HG03457 (cell line): ENCODE measurements around the gene MTG2.

Source experiments
- ATAC-seq: cut with Tn5 transposase; IDR thresholded peaks from one replicate; pipeline ENCODE4 v1.9.1; 2021; ENCODE audit warnings: moderate number of reproducible peaks; ENCODE audit not compliant: unreplicated experiment

Gene MTG2

DNA sequence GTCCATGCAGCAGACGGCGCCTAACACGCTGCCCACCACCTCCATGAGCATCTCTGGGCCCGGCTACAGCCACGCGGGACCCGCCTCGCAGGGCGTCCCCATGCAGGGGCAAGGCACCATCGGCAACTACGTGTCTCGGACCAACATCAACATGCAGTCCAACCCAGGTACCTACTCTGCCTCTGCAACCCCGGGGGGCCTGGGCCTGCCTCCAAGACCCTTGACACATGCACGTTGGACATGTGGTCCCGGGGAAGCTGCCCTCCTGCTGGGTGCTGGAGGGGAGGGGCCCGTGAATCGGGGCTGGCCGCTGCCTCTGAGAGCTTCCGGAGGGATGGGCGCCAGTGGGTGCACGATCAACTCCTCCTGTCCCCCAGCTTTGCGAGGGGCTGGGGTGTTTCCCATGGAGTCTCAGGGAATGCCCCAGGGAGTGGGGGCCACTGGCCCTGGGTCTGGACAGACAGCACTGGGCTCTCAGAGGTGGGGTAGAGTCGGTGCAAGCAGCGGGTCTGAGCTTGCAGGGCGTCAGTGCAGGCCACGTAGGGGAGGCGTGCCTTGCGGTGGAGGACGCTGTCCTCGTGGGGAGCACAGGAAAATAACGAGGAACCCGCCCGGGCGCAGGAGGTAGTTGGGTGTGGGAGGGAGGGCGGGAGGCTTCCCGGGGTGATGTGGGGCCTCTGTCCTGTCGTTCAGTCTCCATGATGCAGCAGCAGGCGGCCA, 19.9 kb upstream of the MTG2 start:
- ATAC-seq = no peak

DNA sequence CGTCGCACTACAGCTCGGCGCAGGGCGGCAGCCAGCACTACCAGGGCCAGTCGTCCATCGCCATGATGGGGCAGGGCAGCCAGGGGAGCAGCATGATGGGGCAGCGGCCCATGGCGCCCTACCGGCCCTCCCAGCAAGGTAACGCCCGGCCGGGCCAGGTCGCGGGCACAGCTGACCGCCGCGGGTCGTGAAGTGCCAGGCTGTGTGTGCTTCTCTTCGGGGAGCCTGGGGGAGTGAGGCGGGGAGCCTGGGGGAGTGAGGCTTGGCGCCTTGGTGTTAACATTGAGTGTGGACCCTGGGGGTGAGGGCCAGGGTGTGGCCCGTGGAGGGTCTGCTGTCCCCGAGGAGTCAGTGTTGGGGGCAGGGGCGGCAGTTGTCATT, 19.4 kb upstream of the MTG2 start:
- ATAC-seq = no peak

DNA sequence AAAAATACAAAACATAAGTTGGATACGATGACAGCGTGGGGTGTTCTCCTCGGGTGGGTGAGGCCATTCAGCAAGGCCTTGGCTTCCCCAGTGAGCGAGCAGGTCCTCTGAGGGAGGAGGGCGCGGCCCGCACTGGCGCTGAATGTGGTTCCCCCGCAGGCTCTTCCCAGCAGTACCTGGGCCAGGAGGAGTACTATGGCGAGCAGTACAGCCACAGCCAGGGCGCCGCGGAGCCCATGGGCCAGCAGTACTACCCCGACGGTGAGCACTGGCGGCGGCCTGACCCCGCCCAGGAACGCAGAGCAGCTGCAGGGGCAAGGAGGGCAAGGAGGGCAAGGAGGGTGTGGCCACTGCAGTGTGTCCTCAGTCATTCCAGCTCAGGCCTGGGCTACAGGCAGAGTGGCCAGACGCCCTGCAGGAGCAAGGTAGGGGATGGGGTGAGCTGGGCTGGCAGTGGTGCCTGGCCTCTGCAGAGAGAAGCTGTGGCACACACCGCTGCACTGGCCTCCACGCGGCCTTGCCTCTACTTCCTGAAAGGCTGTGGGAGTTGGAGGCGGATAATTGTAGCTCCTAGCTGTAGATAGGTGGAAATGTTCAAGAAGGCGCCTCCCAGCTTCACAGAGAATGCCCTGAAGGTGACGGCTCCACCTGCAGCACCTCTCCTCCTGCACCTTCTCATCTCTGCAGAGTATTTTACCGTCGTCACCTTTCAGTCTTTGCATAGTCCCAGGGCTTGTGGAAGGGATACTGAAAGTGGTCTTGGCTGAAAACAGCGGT, 18.7 kb upstream of the MTG2 start:
- ATAC-seq = no peak

DNA sequence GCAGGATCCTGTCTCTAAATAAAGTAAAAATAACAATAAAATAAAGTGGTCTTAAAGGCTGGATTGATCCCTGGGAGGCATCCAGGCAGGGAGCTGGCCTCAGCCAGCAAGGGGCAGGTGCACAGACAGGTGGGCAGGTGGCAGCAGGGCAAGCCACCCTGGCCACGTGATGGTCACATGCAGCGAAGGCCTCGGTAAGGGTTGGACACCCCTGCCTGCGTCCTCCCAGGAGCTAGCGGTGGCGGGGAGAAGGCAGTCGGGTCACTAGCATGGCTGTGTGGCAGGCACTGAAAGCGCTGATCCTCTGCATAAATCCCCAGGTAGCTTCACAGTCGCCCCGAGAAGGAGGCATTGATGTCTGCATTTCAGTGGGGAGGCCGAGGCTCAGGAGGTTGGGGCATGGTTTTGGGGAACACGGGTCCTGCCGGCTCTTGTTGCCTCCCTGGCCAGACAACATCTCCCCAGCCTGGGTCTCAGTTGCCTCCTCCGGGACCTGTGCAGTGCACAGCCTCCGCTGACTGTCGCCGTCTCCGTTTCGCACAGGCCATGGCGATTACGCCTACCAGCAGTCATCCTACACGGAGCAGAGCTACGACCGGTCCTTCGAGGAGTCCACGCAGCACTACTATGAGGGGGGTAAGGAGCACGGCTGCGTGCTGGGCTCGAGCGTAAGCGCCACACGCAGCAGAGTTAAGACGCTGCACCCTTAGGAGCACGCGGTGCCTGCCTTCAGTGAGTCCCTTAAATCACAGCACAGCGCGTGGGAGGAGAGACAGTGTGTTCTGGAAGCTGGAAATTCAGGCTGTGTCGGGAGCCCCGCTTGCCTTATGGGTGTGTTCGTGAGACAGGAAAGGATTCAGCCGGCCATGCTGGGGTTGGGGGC, 17.7 kb upstream of the MTG2 start:
- no peak for ATAC-seq

DNA sequence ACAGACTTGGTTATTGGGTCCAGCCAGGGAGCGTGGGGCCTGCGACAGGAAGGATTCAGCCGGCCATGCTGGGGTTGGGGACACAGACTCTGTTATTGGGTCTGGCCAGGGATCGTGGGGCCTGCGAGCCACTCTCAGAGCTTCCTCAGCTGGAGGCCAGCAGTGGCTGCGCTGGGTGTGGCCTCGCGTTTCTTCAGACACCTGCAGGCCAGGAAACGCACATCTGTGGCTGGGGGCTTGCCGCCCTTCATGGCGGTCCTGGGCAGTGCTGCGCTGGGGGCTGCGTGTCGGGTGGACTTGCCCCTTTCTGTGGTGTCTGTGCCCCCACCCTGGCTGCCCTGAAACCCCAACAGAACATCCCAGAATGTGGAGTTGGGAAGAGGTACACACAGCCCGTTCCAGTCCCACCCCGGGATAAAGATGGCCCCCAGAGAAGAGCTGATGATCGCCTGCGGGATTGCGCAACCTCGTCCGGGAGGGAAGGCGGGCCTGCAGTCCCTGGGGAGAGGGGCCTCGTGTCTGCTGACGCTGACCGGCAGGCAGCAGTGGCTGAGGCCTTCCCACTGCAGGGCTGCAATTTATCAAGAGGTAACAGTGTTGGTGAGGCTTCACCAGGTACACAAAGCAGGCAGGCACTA, 16.9 kb upstream of the MTG2 start:
- ATAC-seq = no peak

DNA sequence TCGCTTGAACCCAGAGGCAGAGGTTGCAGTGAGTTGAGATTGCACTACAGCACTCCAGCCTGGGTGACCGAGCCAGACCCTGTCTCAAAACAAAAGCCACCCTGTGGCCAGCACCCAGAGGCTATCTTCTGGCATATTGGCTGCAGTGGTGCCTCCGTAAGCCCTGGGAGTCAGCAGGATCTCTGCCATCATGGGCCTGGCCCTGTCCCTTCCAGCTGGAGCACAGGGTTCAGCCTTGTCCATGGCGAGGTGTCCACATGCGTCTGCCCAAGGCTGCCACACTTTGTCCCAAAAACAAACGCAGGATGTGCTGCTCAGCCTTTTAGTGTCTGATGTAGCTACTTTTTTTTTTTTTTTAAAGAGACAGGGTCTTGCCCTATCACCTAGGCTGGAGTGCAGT, 15.4 kb upstream of the MTG2 start:
- no peak for ATAC-seq

DNA sequence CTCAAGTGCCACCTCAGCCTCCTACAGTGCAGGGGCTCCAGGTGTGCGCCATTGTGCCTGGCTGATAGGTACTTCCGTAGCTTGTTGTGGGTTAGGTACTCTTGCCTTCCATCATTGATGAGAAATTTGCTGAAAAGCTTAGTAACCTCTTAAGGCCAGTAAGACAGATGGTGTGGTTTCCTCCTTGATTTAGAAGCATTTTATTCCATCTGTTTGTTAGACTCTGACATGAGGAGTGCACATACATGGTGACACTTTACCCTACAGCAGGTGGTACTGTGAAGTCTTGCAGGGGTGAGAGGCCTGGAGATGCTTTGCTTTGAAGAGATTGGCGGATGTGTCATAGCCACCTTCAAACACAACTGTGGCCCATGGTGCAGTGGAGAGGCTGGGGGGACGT, 14.8 kb upstream of the MTG2 start:
- no peak for ATAC-seq

DNA sequence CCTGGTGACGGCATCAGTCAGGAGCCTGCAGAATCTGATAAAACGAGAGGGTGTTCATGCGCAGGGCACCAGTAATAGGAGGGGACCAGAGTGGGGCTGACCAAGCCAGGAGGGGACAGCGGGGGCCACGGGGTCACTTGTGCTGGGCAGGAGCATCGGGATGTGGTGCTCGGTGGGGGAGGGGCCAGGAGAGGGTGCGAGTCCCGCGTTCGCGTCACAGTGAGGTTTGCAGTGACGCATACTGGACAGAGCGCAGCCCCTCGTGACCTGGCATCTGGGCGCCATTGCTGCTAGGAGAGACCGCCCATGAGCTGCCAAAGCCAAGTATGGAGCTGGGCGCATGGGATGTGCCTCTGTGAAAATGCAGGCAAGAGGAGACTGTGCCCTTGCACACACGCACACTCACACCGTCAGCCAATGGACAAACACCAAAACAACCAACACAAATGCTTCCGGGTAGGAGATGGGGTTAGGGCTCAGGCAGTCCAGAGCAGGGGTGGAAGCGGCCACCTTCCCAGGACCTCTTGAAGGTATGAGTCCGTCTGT, 13.9 kb upstream of the MTG2 start:
- ATAC-seq = no peak

DNA sequence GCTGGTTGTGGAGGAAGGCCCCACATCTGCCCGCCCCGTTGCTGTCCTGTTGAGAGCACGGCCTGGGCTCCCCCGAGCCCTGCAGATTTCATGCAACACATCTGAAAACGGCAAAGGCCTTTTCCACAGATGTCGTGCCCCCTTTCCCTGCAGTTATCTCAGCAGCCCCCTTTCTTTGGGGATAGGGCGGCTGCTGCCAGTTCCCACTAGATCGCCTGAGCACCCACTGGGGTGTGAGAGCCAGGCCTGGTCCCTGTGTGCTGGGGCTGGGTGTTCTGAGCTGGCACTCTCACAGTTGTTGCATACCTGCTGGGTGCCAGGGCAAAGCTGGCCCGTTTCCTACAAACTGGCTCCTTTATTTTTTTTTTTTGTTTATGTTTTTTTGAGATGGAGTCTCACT, 12.3 kb upstream of the MTG2 start:
- no peak for ATAC-seq

DNA sequence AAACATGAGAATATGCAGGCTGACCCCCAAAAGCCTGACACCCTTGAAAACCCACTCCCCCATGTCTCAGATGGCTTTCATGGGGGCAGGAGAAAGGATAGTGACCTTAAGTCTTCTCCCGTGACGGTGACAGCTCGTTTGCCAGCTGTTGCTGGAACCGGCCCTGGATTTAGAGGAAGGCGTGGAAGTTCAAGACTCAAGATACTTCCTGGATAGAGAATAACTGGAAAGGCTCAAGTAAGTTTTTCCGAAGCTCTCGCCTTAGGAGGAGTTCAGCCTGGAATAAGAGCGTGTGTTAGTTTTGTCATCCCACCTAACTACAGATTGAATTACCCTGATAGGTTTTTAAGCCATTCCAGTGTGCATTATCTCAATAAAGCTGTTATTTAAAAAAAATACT, 11.6 kb upstream of the MTG2 start:
- ATAC-seq = no peak

DNA sequence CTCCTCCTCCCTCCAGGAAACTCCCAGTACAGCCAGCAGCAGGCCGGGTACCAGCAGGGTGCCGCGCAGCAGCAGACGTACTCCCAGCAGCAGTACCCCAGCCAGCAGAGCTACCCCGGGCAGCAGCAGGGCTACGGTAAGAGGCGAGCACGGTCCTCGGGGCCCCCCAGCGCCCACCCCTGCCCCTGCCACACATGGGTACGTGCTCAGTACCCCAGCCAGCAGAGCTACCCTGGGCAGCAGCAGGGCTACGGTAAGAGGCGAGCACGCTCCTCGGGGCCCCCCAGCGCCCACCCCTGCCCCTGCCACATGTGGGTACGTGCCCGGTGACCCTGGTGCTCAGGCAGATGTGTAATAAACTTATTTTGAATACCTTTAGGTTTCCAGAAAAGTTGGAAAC, 10.2 kb upstream of the MTG2 start:
- ATAC-seq = no peak

DNA sequence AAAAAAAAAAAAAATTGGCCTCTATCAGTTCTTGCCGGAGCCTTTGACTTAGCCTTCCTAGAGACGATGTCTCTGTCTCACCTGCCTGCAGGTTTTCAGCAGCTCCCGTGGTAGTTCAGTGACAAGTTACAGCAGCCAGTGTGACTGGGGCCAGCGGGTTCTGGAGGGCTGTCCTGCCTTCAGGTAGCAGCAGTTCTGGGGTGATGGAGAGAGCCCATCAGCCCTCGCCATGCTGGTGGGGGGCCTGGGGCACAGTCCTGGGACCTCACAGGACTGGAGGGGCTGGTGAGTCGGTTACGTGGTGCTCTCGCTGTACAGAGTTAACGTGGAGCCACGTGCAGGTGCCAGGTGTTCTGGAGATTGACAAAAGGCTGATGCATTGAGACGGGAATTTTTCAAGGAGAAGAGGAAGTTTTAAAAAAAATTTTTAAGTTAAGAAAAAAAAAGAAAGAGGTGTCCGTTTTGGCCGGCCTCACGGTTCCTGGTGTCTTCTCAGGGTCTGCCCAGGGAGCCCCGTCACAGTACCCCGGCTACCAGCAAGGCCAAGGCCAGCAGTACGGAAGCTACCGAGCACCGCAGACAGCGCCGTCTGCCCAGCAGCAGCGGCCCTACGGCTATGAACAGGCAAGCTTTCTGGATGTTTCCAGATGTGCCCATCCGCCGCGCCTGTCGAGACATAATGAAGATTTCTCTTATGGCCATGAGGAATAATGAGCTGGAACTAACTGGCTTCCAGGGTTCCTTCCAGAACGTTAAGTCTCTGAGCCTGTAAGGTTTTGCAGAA, 8.6 kb upstream of the MTG2 start:
- ATAC-seq = no peak

DNA sequence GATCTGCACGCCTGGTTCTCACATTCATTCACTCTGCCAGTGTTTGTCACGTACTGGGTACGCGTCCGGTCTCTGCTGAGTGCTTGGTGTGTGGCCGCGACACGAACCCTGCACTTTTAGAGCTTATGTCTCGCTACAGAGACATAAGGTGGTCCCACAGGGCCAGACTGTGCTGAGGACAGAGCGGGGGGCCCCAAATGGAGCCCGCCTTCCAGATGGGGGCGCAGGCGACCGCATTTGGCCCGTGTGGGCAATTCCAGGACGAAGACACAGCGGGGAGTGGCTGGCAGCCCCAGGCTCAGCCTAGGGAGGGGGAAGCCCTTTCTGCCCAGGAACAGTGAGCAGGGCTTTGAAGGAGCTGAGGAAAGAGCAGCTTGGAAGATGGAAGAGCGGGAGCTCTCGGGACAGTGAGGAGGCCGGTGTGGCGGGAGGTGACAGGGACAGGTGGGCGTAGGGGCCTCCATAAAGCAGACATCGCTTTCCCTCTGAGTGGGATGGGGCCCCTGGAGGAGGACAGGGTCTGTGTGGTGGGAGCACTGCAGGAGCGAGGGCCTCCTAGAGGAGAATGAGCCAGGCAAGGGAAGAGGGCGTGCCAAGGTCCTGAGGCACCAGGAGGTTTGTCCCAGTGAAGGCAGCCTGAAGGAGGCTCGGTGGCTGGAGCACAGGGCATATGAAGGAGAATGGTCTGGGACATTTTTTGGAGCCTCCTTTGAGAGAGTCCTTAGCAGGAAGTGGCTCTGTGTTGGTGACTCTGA, 7.8 kb upstream of the MTG2 start:
- no peak for ATAC-seq

DNA sequence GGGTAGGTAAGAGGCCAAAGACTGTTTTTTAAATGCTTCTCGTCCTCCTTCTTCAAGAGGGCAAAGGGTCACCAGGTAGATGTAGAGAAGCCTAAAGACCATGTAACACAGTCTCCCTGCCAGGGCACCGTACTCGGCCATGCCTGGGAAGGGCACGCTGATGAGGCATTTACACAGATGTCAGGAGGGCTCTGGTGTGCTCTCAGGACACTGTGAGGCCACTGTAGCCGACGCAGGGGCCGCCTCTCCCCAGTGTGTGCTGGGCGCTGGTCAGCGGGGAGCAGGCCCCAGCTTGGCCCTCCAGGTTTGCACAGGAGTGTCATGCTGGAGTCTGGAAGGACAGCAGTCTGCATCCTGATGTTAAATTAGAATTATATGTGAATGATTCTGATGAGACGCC, 7.1 kb upstream of the MTG2 start:
- no peak for ATAC-seq

DNA sequence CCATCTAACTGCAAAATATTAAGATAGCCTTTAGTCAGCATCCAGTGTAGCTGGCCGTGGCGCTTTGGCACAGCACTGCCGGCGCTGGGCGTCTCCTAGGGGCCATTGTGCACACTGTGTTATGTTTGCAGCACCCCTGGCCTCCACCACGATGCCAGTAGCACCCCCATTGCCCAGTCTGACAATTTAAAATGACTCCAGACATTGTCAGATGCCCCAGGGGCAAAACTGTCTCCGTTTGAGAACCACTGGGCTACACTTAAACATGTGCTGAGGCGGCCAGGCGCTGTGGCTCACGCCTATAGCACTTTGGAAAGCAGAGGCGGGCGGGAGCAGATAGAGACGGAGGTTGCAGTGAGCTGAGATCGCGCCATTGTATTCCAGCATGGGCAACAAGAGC, 6.0 kb upstream of the MTG2 start:
- no peak for ATAC-seq

DNA sequence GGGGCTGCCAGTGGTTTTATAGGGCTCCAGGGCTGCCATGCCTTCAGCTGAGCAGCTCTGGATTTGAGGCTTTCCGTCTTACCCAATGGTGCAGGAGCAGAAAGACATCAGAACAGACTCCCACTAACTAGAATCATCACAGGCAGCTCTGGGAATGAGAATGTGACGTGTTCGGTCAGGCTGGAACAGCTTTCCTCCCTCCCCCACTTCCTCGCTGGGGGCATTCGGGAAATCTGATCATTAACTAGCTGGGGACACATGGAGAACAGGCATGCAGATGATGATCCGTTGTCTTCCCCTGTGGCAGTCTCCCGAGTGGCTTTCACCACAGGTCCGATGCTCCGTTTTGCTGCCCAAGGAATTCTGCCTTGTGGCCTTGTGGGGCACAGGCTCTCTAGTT, 5.5 kb upstream of the MTG2 start:
- ATAC-seq = no peak

DNA sequence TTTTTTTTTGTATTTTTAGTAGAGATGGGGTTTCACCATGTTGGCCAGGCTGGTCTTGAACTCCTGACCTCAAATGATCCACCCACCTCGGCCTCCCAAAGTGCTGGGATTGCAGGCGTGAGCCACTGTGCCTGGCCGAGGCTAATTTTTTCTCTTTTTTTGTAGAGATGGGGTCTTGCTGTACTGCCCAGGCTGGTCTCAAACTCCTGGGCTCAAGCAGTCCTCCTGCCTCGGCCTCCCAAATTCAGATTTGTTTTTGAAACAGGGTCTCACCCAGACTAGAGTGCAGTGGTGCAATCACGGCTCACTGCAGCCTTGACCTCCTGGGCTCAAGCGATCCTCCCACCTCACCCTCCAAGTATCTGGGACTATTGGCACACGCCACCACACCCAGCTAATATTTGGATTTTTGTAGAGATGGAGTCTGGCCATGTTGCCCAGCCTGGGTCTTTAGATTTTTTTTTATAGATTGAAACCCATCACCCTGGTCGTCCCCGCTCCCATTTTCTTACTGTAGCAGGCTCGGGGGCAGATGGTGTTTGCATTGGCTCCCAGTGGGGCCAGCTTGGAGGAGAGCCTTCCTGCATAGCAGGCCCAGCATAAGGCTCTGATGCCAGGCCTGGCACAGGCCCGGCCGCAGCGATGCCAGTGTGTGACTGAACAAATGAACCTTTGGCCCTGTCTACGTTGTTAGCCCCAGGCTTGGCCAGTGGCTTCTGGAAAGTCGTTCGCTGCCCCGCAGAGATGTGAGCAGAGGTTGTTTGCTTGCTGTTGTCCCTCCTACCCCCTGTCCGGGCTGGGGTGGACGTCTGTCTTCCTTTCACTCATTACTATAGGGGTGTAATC, 4.3 kb upstream of the MTG2 start:
- no peak for ATAC-seq

DNA sequence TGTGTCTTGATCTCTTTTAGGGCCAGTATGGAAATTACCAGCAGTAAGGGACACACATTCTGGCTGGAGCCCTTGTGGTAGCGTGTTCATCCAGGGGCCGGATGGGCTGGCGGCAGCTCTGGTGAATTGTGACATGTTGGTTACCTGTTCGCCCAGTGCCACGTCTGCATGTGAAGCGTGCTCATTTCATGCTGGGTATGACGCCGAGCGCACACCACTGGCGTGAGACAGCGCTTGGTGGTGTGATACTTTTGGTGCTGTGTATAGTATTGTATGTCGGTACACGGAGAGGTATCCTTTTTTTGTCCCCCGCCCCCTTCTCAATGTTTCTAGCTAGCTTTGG, 3.7 kb upstream of the MTG2 start:
- no peak for ATAC-seq

DNA sequence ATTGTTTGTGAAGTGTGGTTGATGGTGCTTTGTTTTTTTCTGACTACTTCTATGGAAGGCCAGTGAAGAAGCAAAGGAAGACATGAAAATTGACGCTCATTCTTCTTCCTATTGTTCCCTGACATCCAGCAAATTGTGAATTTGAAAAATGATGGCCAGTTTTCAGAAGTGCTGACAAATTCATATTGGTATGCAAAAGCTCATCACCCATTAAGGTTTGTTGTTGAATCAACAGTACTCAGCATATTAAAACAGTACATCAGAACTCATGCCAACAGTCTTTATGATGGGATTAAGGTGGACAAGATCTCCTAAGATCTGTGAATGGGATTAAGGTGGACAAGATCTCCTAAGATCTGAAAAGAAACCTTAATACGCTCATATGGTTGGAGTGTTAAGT, 1.0 kb upstream of the MTG2 start:
- ATAC-seq = no peak
